Inferior parietal cortex (tissue), 1 donor: Measurements from ENCODE around the gene MAFG.
"Not testable (repeated sequence)": the region's sequence is repeated elsewhere in the genome, so short reads cannot be mapped to it uniquely, and the experiment has no call there.

Source experiments
- DNase-seq: peaks from one replicate; pipeline ENCODE4 v3.0.0-alpha.2; 2016; ENCODE audit errors: extremely low spot score

Gene MAFG

DNA sequence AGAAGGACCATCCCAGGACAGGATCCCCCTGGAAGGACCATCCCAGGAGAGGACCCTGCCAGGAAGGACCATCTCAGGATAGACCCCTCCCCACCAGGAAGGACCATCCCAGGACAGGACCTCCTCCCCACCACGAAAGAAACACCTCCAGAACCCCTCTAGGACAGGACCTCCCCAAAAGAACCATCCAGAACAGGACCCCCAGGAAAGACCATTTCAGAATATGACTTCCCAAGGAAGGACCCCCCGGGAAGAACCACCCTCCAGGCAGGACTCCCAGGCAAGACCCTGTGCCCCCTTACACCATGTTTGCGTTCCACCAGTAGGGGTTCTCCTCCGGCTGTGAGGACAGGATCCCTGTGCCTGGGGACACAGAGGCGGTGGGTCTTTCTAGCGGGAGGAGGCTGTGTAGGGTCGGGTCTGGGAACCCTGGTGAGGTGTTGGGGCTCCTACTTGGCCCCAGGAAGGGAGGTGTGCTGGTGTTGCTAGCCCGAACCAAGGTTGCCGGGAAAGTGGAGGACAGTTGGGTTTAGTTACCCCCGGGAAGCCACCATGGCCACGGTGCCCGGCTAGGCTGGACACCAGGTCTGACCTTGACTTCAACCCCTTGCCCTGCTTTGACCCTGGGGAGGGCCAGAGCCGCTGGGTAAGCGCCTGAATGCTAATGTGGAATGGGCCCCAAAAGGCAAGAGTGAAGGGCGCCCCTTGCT is 31.3 kb upstream of the MAFG start:
- no peak for DNase-seq

DNA sequence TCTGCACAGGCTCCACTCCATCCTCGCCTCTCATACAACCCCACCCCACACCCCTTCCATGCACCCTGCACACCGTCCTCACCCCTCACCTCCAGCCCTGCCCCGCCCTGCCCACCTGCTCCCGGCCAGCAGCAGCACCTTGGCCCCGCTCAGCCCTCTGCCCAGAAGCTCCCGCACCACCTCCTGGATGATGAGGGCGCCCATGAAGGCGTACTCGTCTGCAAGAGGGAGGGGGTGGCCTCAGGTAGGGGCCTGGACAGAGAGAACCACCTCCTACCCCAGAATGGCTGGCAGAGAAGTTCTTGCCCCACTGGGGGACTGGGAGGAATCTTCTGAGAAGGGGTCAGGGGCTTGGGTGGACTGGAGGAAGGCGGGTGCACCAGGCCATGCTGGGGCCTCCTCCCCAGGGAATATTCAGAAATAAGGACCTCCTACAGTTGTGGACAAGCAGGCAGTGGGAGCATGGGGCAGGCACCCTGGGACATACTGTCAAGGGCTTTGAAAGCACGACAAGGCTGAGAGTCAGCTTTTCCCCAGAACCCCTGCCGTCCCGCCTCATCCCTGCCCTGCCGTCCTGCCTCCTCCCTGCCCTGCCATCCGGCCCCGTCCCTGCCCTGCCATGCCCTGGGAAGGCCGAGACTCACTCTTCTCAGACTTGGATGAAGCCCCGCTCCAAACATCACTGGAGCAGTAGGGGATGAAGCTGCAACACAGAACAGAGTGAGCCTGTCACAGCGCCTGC is 30.3 kb upstream of the MAFG start:
- no peak for DNase-seq

DNA sequence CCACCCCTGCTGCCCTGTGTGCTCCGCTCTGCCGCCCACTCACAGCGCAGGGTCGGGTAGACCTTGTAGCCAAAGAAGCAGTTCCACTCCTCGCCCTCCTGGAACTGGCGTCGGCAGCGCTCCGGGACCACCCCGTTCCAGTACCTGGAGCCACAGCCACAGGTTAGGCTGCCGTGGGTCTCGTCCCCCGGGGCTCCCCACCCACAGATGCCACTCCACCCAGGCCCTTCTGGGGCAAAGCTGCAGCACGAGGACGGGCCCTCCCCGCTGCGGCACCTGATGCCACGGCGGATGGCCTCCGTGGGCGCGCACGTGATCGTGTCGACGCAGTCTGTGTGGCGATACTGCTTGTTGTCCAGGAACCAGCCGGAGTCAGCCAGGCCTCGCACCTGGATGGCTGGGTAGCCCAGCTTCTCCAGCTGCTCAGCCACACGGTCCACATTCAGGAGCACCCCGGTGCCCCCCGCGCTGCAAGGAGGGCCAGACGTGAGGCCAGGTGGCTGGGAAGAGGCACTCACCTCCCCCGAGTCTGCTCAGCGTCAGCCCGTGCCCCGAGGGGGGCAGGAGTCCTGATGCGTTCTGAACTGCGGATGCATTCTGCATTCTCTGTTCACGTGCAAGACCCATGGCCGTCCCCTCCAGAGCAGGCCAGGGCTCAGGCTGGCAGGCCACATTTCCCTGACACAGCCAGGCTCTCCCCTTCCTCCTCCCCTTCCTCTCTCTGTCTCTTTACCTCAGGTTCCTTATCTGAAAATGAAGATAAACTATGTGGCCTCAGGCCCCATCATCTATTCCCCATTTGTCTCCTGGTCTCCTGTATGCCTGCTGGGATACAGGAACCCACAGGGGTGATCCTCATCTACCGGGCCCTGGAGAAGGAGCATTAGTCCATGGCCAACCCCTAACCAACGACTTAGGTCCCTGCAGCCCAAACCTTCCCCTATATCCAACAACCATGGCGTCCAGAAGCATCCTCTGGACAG is 29.4 kb upstream of the MAFG start:
- no peak for DNase-seq

DNA sequence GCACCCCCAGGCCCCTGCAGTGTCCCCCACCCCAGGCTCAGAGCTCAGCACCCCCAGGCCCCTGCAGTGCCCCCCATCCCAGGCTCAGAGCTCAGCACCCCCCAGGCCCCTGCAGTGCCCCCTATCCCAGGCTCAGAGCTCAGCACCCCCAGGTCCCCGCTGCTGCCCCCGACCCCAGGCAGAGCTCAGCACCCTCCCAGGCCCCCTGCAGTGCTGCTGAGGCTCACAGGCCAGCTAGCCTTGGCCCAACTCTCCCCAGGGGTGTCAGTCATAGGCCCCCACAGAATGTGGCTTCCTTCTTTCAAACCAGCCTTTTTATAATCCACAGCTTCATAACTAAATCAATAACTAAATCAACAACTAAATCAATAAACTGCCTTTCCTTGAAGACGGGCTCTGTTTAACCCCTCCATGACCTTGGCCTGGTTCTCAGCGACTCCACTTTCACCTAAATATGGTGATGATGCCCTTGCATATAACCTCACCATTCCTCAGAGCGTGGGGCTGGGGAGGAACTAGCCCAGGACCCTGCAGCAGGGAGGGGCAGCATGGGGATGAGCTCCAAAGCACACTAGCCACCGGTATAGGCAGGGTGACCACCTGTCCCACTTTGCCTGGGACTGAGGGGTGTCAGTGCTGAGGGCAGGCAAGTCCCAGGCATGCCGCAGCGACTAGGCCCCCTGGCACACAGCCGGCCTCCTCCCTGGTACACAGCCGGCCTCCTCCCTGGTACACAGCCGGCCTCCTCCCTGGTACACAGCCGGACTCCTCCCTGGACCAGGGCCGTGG is 28.4 kb upstream of the MAFG start:
- no peak for DNase-seq

DNA sequence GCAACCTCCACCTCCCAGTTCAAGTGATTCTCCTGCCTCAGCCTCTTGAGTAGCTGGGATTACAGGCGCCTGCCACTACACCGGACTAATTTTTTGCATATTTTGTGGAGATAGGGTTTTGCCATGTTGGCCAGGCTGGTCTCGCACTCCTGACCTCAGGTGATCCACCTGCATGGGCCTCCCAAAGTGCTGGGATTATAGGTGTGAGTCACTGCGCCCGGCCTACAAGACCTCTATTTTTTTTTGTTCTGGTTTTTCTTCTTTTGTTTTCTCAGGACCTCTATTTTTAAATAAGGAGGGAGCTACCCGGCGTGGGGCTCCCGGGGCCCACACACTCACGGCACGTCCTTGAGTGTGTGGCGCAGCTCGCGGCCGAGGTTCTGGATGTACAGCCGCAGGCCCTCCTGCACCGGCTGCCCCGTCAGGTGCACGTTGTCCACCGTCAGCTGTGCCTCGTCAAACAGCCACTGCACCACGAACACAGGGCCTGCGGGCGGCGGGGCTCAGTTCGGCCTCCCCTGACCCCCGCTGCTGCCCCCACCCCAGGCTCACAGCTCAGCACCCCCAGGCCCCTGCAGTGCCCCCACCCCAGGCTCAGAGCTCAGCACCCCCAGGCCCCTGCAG is 27.6 kb upstream of the MAFG start:
- no peak for DNase-seq

DNA sequence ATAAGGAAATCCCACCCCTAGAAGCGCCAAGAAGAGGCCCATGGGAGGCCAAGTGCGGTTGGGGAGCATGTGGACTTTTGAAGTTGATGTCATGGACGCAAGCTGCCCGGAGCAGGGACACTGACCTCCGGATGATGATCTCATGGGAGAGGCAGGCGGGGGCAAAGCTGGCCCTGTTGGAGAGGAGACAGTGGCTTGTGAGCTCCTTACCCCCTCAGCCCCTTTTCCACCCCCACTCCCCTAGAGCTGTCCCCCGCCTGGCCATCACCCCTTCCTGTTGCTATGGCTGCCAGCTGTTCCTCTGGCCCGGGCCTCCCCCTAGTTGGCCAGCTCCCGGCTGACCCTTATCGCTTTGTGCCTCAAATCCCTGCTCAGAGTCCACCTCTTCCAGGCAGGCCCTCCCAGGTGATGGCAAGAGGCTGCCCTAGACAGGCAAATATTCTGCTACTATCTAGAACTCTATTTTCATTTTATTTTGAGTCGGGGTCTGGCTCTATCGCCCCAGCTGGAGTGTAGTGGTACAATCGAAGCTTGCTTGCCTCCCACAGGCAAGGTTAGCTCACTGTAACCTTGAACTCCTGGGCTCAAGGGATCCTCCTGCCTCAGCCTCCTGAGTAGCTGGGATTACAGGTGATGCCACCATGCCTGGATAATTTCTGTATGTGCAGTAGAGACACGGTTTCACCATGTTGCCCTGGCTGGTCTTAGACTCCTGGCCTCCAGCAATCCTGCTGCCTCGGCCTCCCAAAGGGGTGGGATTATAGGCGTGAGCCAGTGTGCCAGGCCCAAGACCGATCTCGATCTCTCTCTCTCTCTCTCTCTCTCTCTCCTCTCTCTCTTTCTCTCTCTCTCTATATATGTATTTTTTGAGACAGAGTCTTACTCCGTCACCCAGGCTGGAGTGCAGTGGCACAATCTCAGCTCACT is 26.9 kb upstream of the MAFG start:
- no peak for DNase-seq

DNA sequence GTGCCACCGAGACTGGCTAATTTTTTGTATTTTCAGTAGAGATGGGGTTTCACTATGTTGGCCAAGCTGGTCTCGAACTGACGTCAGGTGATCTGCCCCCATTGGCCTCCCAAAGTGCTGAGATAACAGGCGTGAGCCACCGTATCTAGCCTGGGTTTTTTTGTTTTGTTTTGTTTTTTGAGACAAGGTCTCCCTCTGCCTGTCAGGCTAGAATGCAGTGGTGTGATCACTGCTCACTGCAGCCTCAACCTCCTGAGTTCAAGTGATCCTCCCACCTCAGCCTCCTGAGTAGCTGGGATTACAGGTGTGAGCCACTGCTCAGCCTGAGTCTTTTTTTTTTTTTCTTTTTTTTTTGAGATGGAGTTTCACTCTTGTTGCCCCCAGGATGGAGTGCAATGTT is 25.9 kb upstream of the MAFG start:
- not testable (repeated sequence) for DNase-seq

DNA sequence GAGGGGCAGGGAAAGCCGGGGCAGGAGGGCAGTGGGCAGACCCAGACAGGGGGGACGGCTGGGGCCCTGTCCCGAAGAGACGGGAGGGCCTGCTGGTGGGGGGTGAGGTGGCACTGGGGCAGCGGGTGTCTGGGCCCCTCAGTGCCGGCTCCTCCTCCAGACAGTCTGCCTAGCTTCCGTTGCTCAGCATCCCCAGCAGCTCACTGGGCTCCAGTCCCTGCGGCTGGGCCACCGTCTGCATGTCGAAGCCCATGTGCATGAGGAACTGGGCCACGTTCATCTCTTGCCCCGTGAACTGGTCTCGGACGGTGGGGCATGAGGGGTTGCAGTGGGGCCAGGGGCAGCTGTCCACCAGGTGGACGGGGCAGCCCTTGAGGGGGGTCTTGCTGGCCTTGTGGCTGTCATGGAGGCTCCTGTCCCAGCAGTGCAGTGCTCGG is 25.3 kb upstream of the MAFG start:
- DNase-seq, result no peak

DNA sequence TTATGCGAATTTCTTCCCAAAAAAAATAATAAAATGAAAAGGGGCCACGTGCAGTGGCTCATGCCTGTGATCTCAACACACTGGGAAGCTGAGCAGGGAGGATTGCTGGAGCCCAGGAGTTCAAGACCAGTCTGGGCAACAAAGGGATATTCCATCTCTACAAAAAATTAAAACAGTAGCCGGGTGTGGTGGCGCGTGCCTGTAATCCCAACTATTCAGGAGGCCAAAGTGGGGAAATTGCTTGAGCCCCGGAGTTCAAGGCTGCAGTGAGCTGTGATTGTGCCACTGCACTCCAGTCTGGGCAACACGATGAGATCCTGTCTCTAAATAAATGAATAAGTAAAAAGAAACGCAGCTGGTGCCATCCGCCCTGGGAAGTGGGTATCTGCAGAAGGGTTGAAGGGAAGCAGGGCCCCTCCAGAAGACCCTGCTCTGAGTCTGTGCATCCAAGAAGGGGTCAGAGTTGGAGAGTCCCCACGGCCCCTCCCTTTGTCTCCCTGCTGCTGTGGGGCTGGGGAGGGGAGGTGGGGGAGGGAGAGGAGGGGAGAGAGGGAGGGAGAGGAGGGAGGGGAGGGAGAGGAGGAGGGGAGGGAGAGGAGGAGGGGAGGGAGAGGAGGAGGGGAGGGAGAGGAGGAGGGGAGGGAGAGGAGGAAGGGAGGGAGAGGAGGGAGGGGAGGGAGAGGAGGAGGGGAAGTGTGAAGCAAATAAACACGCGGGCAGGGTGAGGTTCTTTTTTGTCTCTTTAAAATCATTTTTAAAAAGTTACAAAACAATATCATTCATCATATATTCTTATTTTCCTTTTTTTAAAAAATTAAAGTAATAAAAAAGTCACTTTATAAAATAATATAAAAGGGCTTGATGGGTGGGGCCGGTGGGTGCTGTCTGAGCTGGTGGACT is 24.5 kb upstream of the MAFG start:
- DNase-seq, result no peak

DNA sequence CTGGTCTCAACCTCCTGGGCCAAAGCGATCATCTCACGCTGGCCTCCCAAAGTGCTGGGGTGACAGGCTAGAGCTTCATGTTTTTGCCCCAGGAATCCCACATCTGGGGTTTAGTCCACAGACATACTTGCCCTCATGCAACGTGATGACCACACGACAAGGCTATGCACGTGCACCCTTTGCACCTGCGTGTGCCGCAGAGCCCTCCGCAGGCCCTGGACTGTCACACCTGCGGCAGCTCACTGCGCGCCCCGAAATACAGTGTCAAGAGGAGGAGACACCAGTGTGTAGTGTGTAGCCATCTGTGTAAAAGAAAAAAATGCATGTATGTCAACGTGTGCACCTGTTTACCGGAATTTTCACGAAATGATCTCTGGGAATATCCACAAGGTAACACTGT is 23.0 kb upstream of the MAFG start:
- no peak for DNase-seq

DNA sequence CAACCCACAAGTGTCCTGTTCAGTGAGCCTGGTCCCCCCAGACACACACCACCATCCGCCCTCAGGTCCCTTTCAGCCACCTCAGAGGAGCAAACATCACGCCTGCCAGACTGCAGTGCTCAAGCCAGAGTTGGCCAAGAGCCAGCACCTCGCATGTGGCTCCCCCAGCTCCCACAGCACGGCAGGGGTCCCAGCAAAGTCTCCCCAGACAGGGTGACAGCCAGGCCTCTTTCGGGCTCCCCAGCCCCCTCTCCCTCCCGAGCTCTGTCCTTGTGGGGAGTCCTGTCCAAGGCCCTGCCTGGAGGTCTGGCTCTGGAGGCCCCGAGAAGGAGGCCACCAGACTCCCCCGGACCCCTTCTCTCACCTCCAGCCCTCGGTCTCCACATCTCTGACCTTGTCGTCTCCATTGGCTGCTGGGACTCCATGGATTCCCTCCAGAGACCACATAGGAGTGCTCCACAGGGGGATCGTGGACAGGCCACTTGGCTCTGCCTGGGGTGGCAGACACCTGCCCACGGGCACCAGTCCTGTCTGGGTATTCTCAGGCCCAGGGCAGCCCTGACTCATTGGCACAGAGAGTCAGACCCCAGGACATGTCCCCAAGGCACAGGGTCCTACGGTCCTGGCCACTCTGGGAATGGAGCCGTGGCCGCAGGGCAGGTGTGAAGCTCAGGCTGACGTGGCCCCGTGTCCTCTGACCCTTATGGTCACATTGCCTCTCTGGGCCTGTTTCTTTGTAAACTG is 21.3 kb upstream of the MAFG start:
- DNase-seq, result no peak

DNA sequence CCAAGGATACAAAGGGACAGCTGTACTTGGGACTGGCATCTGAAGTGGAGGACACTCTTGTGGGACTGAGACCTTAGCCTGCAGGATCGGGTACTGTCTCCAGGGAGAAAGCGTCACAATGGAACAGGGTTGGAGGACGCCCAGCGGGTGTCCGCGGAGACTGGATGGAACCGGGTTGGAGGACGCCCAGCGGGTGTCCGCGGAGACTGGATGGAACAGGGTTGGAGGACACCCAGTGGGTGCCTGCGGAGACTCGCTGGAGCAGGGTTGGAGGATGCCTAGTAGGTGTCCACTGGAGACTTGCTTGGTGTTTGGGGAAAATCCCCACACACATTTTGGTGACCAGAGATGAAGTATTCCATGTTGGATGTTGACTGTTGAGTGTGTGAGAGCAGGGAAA is 19.7 kb upstream of the MAFG start, which contains the start of gene MYADML2:
TSS of gene MYADML2 (minus strand) at position 45 of the 400 bp plus-strand sequence. CDS start 5,492 bp downstream, outside the sequence.
- DNase-seq, result no peak

DNA sequence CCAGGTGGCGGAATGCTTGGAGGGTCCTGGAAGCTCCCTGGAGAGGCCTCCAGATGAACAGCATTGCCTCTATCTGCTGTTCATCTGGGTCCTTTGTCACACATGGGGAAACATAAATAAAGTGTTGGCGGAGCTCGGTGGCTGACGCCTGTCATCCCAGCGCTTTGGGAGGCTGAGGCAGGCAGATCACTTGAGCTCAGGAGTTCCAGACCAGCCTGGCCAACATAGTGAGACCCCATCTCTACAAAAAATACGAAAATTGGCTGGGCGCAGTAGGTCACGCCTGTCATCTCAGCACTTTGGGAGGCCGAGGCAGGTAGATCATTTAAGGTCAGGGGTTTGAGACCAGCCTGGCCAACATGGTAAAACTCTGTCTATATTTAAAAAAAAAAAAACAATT is 17.3 kb upstream of the MAFG start:
- DNase-seq, result no peak

DNA sequence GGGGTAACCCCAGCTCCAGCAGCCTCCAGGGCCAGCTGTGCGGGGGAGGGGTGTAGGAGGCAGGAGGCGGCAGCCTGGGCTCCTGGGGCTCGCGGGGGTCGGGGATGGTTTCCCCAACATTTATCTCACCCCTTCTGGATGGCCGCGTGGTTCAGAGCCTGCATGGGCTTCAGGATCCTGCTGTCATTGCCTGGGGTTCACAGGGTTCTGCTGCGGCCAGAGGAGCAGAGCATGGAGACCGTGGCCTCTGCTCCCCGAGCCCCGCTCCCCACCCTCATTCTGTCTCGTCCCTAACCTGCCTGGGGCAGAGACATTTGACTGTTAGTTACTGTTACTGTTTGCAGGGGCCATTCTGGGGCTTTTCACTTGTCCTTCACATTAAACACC is 14.6 kb upstream of the MAFG start:
- no peak for DNase-seq

DNA sequence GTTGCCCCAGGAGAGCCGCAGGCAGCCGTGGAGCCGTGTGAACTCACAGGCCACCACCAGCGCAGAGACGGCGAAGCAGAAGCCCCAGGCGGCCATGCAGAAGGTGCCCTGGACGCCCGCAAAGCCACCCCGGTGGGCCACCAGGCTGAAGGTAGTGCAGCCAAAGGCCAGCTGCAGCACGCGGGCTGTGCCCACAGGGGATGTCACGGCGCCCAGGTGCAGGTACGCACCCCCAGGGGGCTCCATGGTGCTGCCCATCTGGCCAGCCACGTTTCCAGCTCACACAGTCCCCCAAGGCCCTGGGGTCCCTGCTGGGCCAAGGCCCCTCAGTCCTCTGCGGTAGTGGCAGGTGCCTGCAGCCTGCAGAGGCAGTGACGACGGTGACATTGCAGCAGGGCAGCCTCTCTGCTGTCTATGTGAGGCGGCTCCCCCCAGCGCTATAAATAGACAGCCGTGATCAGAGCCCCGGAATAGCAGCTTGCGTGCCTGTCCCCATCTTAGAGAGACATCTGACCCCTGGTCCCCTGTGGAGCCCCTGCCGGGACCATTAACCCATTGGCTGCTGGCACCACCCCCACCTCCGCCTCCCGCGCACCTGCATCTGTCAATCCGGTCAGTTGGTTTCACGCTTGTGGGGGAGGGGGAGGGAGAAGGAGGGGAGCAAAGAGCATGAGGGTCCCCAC is 14.1 kb upstream of the MAFG start:
- no peak for DNase-seq

DNA sequence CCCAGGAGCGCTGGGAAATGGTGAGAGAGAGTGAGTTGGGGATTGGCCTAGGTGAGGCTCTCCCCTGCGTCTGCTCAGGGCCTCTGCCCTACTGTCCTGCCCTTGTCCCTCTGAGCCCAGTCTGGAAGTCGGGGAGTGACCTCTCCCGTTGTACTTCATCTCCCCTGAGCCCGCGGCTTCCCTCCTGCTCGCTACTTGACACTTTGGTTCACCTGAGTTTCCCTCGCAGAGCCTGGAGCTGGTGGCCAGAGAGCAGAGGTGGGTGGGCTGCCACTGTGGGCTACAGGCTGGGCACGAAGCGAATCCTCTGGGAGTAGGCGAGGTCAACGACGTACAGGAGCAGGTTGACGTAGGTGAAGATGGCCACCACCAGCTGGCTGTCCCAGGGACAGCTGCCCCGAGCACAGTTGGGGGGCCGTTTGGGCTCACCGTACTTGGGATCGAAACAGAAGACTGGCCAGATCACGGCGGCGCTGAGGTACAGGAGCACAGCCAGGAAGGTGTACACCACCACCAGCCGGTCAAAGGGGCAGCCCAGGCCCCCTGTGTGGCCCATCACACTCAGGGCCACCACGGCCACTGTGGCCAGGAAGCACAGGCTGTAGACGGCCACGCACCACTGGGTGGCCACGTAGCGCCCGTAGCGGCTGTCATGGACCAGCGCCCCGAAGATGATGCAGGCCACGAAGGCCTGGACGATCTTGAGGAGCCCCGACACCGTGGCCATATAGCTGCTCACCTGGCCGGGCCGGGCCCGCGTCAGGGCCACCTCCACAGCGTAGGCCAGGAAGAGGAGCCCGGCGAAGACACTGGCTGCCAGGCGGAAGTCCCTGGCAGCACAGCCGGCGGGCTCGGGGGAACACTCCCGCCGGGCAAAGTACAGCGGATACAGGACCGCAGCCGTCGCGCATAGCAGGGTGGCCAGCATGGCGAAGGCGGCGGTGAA is 13.3 kb upstream of the MAFG start:
- no peak for DNase-seq
